Measurements from ENCODE around the gene IL17B.

Gene IL17B

GRCh38 chr5:149414405-149415065 is 35.4 kb upstream of the IL17B start:
- no peak for ATAC-seq

DNA sequence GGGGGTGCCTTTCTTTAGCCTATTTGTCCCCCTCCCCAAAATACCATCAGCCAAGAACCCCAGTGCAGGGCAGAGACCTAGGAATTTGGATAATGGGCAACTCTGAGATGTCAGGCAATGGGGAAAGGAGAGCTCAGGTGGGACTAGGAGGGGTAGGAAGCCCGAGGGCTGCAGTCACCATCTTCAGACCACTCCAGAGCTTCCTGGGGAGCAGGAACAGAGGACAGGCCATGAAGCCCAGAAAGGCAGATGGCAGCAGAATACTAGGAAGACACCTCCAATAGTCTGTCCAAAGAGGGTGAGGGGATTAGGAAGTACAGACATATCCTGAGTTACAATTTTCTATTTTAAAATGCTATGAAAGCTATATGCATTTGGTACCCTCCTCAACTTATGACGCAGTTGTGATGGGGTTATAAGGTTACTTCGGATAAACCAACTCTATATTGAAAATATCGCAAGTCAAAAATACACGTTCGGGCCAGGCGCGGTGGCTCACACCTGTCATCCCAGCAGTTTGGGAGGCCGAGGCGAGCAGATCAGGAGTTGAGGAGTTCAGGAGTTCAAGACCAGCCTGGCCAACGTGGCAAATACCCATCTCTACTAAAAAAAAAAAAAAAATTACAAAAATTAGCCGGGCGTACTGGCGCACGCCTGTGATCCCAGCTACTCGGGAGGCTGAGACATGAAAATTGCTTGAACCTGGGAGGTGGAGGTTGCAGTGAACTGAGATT is 34.6 kb upstream of the IL17B start:
- no peak for ATAC-seq

- no peak for ATAC-seq
Observed at GRCh38 chr5:149412783-149413476, 33.8 kb upstream of the IL17B start.

GRCh38 chr5:149411738-149412519 is 32.8 kb upstream of the IL17B start:
- no peak for ATAC-seq

GRCh38 chr5:149410721-149411432 is 31.8 kb upstream of the IL17B start:
- no peak for ATAC-seq

GRCh38 chr5:149410071-149410470 is 31.0 kb upstream of the IL17B start:
- no peak for ATAC-seq

DNA sequence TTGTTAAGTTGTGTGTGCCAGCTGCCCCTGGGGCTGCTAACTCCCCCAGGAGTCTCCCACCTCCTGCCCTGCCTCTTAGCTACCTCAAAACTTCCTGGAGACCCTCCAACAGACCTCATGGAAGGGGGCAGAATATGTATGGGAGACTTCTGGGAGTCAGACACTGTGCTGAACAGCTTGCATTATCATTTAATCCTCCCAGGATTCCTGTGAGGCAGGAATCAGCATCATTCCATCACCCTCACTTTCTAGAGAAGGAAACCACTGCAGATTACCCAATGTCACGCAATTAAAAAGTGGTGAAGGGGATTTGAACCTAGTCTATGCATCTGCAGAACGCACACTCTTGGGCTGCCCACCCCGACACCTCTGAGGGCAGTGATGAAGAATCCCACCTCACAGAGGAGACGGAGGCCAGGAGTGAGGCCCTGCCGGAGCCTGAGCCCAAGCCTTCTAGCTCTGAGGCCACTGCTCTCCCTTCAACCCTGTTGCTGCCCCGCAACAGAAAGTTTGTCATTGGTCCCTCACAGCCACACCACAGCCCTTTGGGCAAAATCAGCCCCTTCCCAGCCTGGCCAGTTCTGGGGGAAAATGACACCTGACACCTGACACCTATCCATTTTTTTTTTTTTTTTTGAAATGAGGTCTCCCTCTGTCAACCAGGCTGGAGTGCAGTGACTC is 30.3 kb upstream of the IL17B start:
- no peak for ATAC-seq

DNA sequence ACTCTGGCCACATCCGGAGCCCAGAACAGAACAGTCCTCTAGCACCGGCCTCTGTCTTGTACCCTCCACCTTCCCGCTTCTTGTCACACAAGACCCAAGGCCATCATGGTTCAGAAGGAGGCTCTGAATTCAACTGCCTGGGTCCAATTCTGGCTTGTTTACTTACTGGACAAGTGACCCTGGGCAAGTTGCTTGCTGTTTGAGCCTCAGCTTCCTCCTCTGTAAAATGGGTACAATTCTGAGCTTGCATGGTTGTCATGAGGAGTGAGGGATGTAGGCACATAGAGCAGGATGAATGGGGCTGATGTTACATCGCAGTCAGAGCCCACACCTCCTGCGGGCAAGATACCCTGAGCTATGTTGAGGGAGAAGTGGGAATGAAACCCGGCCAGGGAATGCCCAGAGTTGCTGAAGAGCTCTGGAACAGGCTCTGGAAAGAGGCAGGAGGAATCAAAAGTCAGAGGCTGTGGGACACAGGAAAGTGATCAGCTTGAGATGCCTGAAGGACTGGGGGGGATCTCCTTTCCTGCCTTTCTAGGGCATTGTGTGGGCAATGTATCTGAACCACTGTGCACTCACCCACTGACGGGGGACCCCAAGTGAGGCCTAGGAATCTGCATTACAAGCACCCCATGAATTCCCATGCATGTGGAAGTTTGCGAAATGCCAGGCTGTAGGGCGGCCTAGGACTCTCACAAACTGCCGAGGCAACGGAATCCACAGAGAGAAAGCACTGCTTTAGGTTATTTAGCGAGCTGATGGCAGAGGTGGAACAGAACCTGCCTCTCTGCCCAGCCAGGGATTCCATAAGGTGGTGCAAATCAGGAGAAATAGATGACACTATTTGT is 29.4 kb upstream of the IL17B start:
- ATAC-seq = no peak

DNA sequence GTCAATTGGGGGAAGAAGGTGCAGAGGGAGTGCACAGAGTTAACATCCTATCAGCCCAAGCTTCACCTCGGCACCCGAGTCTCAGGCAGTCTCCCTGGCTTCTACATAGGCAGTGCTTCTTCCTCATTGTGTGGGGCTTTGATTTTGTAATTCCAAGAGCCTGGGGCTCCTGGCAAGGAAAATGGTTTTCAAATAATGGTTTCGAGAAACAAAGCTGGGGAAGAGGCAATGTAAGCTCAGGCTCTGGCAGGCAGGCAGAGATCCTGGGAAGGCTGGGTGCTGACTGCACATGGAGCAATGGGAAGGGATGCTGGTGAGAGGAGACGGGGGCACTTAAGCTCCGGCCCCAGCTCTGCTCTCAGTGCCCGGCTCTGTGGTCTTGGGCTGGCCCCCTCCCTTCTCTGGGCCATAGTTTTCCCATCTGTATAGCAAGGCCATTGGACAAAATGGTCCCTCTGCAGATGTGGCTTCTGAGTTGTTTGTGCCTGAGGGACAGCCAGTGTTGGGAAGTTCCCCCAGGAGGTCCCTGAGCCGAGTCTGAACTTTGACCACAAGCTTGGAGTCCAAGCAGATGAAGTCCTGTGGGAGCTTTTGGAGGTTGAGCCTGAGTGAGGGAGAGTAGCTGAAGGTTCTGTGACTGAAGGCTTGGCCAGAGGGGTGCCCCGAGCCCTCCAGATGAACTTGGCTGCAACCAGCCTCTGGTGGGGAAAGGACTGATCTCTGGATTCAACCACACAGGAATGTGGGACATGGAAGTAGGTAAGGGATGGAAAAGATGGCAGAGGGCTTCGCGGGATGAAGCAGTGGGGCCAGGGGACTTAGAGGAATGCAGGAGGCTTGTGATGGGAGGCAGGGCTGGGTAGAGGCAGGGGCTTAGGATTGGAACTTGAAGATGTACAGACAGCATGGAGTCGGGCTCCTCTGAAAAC is 28.5 kb upstream of the IL17B start:
- ATAC-seq = no peak

DNA sequence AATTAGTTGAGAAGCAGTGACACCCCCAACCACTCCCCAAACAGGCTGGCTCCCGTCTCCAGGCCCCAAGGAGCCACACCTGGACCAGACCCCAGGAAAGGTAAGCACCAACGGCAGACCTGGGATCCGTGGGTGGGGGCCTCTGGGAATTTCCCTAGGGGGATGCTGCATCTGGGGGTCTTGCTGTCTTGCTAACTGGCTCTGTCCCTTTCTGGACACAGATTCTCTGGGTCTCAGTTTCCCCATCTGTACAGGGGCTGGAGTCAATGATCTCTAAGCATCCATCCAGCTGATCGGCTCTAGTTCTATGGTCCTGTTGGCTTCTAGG is 27.9 kb upstream of the IL17B start:
- ATAC-seq = no peak

GRCh38 chr5:149406203-149406978 is 27.3 kb upstream of the IL17B start:
- ATAC-seq = no peak

DNA sequence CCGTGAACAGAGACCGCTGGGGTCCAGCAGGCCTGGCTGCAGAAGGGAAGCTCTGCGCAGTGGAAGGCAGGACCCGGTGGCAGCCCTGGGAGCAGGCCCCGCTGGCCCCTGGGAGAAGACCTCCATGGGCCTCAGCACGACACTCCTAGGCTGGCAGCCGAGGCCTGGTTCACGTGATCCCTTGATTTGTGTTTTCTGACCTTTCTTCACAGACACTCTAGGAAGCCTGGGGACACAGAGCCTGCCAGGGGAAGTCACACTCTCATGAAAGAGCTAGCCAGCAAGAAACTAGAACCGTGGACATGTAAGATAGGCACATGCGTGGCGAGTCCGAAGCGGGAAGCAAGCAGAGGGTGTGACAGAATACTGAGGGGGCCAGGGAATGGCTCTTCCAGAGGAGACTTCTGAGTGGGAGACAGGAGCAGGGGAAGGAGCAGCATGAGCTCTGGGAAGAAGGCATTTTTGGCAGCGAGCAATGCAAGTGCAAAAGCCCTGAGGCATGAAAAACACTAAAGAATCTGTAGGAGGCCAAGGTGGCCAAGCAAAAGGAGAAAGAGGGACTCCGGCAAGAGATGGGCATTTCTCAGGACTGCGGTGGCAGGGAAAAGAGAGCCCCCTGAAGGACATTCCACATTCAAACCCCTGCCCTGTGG is 26.6 kb upstream of the IL17B start:
- no peak for ATAC-seq

- ATAC-seq = no peak
Observed at GRCh38 chr5:149404746-149405549, 25.9 kb upstream of the IL17B start.

GRCh38 chr5:149403923-149404745 is 25.0 kb upstream of the IL17B start:
- ATAC-seq = no peak

DNA sequence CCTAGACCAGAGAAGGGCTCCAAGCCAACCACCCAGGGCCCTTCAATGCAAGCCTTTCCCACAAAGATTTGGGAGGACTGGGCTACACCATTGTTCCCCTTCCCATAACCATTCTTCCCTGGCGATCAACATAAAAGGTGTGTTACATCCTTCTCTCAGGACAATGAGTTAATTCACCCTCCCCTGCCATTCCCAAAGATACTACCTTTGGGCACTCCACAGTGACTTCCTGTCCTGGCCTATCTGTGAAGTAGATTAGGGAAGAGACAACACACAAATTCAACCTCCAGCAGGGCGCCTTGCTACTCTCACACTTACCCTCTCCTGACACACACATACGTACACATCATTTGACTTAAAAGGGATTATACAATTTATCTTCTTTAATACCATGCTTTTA is 23.2 kb upstream of the IL17B start:
- ATAC-seq = no peak

DNA sequence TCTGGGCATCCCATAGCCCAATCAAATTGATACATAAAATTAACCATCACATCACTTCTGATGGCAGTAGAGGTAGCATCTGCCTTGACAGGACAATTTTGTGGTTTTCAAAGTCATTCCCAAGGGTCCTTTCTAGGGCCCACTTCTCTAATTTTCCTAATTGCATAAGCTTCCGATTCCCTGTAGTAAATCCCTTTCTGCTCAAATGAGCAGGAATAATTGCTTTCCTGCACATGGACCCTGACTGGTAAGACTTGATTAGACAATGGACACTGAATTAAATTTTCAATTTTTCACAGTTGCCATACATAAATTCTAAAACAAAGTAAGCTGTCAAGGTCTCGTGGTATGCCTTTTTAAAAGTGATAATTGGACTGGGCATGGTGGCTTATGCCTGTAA is 22.0 kb upstream of the IL17B start:
- no peak for ATAC-seq

- ATAC-seq = no peak
Observed at GRCh38 chr5:149400304-149400703, 21.2 kb upstream of the IL17B start.

Data from activated CD4-positive, CD25-positive, alpha-beta regulatory T cell treated with anti-CD3 and anti-CD28 coated beads, Interleukin-2, amount 50 U/mL, for 24 hours (primary cell).